ENCODE measurements around the gene MB.

- no peak for TF ChIP-seq CTCF (IDR thresholded peaks at IDR 0.05)
- no peak for TF ChIP-seq ZFX (IDR thresholded peaks at IDR 0.05; ENCODE audit: borderline replicate concordance)
Measured at GRCh38 chr22:35638410-35638809, 21.3 kb upstream of the MB start.
